ENCODE data around the gene TAF5L.
"Not testable (repeated sequence)": the region's sequence is repeated elsewhere in the genome, so short reads cannot be mapped to it uniquely, and the experiment has no call there.

TAF5L gene

DNA sequence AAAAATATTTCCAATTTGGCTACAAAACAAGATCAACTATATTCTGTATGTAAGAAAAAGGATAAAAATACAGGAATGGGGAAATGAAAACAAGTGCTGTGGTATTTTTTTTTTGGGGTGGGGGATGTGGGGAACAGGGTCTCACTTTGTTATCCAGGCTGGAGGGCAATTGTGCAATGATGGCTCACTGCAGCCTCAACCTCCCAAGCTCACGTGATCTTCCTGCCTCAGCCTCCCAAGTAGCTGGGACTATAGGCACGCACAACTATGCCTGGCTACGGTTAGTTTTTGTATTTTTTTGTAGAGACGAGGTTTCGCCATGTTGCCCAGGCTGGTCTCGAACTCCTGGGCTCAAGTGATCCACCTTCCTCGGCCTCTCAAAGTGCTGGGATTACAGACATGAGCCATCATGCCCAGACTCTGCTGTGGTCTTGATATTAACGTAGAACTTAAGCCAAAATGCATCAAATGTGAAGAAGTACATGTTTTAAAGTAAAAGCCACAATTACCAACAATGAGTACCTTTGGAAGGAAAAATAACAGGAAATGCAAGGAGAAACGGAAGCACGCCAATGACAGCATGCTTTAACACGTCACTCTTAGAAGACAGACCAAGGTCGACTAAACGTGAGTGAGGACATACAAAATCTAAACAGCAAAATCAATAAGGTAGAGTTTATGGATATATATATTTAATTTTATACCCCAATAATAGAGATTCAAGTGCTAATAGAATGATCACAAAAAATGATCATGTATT is 58.6 kb downstream of the TAF5L start:
- DNase-seq (ENCODE audit: low read depth), result no peak

DNA sequence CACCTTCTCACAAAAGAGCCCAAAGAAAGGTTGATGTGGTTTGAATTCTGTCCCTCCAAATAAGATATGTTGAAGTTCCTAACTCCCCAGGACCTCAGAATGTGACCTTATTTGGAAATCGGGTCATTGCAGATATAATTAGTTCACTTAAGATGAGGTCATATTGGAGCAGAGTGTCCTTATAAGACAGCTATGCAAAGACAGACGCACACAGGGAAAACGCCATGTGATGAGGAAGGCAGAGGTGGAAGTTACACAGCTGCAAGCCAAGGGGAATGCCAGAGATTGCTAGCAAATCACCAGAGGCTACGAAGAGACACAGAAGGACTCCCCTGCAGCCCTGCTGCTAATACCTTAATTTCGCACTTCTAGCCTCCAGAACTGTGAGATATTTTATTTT is 62.2 kb downstream of the TAF5L start:
- no peak for DNase-seq (ENCODE audit: low read depth)

DNA sequence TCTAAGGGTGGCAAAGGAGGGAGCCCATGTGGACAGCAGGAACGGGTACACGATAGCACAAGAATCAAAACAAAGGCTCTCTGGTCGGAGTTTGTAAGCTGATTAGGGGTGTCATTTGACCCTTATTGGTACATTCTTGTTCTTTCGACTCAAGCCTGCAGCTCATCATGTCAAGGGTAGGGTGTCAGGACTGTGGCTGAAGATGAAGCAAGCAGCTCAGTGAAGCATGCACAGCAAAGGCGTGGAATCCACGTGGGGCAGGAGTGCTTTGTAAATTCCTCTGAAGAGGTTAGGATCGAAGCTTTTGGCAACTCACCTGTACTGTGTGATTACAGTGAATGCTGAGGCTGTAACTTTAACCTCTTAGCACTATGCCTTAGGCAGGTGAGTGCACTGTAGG is 62.7 kb downstream of the TAF5L start:
- DNase-seq (ENCODE audit: low read depth), result no peak

DNA sequence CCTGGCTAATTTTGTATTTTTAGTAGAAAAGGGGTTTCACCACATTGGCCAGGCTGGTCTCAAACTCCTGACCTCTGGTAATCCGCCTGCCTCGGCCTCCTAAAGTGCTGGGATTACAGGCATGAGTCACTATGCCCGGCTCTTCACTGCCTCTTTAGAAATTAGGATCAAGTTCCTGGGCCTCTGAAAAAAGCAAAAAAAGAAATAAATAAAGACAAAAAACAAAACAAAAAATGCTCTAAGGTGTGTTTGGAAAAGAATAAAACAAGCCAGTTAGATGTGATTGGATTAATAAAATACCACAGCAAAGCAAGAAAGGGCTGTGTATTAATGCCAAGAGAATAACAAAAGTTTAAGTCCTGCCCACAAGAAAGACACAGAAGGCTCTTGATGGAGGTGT is 63.2 kb downstream of the TAF5L start:
- no peak for DNase-seq (ENCODE audit: low read depth)

DNA sequence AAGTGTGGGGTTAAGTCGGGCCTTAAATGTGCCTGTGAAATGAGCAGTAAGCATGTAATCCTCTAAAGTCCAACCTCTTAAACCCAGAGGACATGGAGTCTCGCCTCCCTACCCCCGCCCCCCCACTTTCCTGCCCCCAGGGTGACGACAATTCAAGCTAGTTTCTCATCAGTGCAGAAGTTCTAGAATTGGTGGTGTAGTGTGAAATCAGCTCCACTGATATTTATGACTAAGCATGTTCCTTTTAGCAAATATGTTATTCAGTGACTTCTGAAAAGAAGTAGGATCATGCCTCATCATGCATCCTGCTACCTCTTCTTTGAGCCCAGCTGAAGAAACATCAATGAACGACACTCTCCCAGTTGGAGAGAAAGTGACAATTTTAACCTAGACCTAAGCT is 64.8 kb downstream of the TAF5L start:
- no peak for DNase-seq (ENCODE audit: low read depth)

DNA sequence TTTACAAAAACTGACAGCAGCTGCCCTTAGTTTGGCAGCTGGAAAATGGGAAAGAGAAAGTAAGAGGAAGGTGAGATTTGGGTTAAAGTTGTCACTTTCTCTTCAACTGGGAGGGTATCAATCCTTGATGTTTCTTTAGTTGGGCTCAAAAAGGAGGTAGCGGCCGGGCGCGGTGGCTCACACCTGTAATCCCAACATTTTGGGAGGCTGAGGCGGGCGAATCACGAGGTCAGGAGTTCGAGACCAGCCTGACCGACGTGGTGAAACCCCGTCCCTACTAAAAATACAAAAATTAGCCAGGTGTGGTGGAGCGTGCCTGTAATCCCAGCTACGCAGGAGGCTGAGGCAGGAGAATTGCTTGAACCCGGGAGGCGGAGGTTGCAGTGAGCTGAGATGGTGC is 65.8 kb downstream of the TAF5L start:
- DNase-seq (ENCODE audit: low read depth), result not testable (repeated sequence)

DNA sequence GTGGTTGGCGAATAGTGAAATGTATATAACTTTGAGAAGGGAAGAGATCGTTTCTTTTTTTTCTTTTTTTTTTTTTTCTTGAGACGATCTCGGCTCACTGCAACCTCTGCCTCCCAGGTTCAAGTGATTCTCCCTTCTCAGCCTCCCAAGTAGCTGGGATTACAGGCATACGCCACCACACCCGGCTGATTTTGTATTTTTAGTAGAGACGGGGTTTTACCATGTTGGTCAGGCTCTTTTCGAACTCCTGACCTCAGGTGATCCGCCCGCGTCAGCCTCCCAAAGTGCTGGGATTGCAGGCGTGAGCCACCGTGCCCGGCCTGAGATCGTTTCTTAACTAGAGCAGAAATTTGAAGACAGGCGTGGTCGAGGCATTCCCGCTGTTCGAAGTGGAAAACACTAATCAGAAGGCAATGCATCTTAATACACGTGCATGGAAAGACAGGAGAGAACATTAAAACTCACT is 66.6 kb downstream of the TAF5L start:
- DNase-seq (ENCODE audit: low read depth), result not testable (repeated sequence)

DNA sequence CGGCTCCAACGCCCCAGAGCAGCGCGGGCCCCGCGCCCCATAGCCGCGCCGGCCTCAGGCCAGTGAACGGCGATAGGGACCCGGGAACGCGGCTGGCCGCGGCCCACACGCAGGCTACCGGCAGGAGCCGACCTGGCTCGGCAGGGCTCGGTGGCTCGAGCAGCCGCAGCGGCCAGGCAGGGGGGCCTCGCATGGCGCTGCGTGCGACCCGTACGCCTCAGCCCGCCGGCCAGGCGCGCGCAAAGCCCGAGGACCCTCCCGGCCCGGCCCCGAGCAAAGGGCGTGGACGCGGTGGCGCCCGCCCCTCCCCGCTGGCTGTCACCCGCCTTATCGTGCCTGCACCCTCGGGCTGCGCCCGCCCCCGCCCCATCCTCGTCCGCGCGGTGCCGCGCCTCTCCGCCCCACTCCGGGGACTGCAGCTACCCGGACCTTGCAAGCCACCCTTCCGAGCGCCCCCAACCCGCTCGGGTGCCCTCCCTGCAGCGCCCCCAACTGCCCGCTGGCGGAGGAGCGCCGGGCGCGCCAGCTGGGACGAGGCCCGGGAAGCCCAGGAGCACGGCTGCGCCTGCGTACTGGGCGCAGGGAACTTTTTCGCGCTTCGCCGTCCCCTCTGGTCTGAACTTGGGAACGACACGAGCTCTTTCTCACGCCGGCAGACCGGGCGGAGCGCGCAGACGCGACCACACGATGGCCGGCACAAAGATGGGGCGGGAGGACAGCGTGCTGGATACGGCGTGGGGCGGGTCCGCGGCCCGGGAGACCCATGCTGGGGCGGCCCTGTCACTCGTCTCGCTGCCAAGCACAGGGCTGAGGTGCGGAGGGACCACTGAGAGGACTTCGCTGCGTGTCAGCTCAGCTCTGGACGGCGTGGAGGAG is 67.2 kb downstream of the TAF5L start, which contains the start of gene ABCB10:
Gene ABCB10 (minus strand): TSS at position 248 of the 876 bp plus-strand sequence. CDS start 55 bp downstream, at position 193.
- DNase-seq (ENCODE audit: low read depth), result peak; percentile 87

DNA sequence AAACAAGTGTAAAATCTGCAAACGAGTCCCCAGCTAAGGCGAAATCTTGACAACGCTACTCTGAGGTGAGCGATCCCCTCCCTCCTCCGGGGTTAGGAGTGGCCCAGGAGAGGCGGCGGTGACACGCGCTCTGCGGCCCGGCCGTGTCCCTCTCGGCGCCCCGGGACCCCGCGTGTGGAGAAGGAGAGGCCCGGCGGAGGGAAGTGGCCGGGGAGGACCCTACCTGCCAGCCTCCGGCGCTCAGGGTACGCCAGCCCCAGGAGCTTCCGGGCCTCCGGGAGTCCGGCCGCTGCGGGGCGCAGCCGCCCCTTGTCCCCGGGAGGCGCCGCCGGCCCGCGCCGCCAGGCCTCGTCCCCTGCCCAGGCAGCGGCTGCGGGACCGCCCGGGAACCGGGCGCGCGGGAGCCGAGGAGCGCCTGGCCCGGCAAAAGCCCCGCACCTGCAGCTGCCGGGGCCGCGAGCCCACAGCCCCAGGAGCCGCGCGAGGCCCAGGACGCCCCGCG is 68.0 kb downstream of the TAF5L start:
- peak; percentile 26 for DNase-seq (ENCODE audit: low read depth)

DNA sequence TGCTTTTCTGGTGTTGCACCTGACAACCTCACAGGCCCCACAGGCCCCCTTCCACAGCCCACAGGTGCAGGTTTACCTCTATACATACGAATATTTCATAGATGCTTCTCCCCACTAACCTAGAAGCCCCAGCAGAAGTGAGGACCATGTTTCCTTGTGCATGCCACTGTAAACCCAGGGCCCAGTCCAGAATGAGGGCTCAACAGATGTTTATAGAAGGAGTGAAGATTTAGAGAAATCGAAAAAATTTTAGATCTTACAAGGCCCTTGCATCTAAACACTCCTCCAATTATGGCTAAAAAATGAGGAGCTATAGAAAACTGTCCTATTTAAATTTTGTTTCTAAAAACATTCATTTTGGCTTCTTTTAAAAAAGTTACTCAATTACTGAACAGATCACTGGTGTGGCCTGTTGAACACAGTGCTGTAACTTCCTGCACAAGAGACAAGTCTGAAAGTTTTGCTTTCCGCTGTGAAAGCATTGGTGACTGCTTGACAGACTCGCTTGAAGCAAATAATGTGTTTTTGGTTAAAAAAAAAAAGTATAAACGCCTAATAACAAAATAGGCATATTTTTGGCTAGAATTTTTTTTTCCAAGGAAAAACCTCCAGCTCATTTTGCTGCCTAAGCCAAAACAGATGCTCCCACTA is 68.6 kb downstream of the TAF5L start:
- DNase-seq (ENCODE audit: low read depth), result no peak

DNA sequence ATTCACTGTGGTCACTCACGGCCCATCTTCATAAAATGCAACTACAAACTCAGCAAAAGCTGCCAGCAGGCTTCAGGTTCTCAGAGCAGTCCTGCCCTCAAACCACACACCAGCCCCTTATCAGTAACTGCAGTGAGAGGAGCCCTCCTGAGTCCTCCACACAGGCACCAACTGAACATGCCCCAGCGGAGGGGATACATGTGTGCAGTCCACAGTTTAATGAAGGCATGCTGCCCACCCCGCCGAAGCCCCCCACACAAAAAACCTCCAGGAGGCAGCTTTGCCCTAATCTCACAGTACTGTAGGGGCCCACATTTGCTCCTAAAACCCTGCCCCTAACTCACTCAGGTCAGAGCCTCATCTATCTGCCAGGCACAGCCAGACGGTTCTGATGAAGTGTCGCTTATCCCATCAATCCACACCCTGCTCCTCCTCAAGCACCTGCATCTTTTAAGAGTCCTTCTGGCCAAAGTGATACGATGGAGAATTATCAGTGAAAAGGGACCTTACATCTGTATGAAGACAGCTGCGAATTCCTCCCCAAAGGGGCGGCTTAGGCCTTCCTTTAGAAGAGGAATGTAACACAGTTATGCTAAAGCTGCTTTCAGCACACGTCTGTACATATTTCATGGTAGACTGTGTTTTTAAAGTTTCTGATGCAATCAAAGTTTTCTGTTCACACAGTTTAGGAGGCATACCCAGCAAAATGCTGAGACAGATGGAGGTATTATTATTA is 70.9 kb downstream of the TAF5L start:
- no peak for DNase-seq (ENCODE audit: low read depth)

DNA sequence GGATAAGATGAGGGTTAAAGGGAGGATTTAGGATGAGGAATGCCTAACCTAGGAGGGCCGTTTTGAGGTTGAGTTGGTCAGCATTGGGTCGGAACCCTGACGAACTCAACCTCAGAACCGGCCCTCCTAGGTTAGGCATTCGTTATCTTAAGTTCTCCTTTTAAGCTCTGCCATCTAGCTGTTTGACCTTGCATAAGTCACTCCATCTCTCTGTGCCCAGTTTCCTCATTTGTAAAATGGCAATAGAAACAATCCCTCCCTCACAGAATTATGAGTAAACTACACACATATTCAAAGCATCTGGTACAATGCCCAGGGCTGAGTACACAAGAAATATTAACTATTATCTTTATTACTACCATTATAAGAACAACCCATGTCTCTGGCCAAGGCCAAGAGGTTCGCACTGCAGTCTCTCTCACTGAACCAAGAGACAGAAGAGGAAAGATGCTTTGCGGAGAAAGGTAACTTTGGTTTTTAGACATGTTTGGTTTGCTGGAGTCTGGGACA is 72.2 kb downstream of the TAF5L start:
- DNase-seq (ENCODE audit: low read depth), result no peak

DNA sequence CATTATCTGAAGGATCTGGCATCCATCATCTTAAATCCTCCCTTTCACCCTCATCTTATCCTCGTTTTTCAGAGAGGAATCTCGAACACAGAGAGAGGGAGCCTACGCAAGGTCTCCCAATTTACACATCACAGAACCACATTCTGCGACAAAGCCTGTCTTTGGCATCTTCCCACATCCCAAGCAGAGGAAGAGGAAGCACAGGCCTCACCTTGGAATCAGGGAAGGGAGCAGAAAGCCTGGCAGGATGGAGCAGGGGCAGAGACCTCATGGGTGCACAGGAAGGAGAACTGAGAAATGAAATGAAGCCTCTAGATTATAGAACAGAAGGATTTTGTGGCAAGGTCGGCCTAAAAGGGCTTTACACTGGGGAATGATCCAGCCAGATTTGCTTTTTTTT is 73.2 kb downstream of the TAF5L start:
- DNase-seq (ENCODE audit: low read depth), result no peak

DNA sequence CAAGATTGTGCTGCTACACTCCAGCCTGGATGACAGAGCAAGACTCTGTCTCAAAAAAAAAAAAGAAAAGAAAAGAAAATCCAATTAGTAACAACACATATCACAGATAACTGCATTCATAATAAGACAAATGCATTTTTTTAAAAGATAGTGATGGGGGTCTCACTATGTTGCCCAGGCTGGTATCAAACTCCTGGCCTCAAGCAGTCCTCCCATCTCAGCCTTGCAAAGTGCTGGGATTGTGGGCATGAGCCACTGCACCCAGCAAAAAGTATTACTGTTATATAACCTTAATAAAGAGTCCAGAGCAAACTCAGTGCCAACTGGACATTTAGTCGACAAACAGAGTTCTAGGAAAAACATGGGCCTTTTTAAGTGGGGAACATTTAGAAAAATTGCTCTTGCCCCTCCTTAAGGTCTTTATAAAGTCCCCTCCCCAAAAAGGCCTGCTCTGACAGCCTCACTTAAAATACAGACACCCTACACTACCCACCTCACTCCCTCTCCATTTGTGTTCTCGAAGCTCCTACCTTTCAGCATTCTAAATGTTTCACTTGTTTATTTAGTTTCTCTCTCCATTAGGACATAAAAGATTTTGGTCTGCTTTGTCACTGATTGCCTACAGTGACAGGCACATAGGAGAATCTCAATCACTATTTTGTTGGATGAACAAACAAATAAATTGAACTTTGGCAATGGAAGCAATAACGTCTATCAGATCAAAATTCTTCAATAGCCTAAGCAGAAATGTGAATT is 74.9 kb downstream of the TAF5L start:
- DNase-seq (ENCODE audit: low read depth), result no peak

DNA sequence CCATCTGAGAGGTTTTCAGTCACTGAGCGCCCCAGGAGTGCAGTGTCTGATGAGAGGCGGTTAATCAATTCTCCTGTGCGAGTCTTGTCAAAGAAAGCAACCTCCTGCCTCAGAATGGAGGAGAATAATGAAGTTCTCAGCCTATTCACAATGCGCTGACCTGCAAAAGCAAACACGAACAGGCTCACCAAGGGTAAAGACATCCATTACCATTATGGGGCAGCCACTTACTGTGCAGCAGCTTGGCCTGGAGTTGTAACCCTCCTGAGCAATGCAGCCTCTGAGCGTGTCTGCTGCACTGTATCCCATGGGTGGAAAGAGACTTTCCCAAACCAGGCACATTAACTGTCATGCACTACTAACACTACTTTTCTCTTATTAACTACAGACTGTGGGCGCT is 78.4 kb downstream of the TAF5L start:
- DNase-seq (ENCODE audit: low read depth), result no peak

DNA sequence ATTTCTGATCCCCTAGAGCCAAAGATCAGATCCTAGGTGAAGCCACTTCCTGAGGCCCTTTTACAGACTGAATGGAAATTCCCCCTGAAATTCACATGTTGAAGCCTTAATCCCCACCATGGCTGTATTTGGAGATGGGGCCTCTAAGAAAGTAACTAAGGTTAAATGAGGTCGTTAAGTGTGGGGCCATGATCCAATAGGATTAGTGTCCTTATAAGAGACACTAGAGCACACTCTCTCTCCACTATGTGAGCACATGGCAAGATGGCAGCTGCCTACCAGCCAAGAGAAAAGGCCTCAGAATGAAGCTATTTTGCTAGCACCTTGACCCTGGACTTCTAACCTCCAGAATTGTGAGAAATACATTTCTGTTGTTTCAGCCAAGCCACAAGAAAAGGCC is 81.3 kb downstream of the TAF5L start:
- no peak for DNase-seq (ENCODE audit: low read depth)
